Activated naive CD8-positive, alpha-beta T cell treated with anti-CD3 and anti-CD28 coated beads, Interleukin-2, amount 10 ng/mL, durations not matched to agents 7 days and 5 days (primary cell): ENCODE results near the gene OXA1L. TPM values are rescaled to one million over a fixed set of nuclear protein-coding genes. Genes with fewer than 3 reads are reported as not detected.
"Not testable (repeated sequence)": the region's sequence is repeated elsewhere in the genome, so short reads cannot be mapped to it uniquely, and the experiment has no call there.

Experiments
- ATAC-seq: fragments of 150-1000 bp; cut with Tn5 transposase; one replicate; pipeline ENCODE4 v1.10.0; 2021; ENCODE audit warnings: low read depth, moderate library complexity
- POLR2A ChIA-PET: fragments of 350-600 bp; sonication (Branson Sonifier 250); formaldehyde crosslinking; loops from one replicate; lab custom pipeline; 2021; ENCODE audit warnings: antibody characterized with exemption; lab: Charles Lee
- DNase-seq: peaks from one replicate; pipeline ENCODE4 v3.0.0; 2021
- H3K27ac Mint-ChIP-seq: one replicate; pipeline ENCODE4 v1.8.0; 2022; ENCODE audit warnings: mild to moderate bottlenecking, mixed read lengths
- H3K27me3 Mint-ChIP-seq: one replicate; pipeline ENCODE4 v1.8.0; 2022; ENCODE audit warnings: mild to moderate bottlenecking, moderate library complexity, mixed read lengths
- H3K36me3 Mint-ChIP-seq: one replicate; pipeline ENCODE4 v1.8.0; 2021; ENCODE audit warnings: mild to moderate bottlenecking, mixed read lengths
- H3K4me1 Mint-ChIP-seq: one replicate; pipeline ENCODE4 v1.8.0; 2021; ENCODE audit warnings: mixed read lengths
- H3K4me3 Mint-ChIP-seq: one replicate; pipeline ENCODE4 v1.8.0; 2022; ENCODE audit warnings: mild to moderate bottlenecking, moderate library complexity, mixed read lengths
- H3K9me3 Mint-ChIP-seq: one replicate; pipeline ENCODE4 v1.8.0; 2021; ENCODE audit warnings: mixed read lengths
- total RNA-seq, 2 experiments: library from RNA; stranded (reverse); gene quantifications; one replicate each; pipeline ENCODE4 v1.2.3, GENCODE V29; 2021

Gene OXA1L
- total RNA-seq: 100 to 1,000 TPM; 127 to 130 TPM

DNA sequence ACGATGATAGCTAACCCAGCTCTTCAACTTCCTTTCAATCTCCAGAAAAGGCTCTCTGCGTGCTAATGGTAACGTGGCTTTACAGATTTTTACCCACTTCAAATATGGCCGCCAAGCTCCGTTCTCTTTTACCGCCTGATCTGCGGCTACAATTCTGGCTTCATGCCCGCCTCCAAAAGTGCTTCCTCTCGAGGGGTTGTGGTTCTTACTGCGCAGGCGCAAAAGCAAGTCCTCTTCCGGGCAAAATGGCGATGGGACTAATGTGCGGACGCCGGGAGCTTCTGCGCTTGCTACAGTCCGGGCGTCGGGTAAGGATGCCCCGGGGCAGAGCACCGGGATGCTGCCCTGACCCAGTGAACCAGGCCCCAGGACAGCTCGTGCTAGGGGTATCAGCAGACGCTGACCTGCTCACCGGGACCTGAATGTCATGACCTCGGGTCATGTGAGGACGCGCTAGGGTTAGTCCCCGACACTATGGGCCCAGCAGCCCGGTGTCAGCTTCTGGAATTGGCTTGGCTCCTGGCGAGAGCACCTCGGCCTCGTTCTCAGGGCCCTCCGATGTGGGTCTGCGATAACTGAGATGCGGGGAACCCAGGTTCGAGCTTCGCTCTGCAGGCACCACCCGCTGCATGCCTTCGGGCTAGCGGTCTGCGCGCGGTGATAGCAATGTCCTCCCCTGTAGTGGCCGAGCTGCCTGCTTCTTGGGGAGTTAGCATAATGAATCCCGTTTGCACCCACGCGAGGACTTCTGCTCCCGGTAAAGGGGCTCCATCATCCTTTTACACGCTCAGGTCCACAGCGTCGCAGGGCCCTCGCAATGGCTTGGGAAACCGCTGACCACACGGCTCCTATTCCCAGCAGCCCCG is at the start of gene OXA1L:
OXA1L (plus strand) TSS at position 232 of the 866 bp plus-strand sequence; CDS start at position 246, 14 bp downstream.
- ATAC-seq (peak; percentile 90), DNase-seq (peak; percentile 89)
- Mint-ChIP-seq H3K4me3 (peak within 1 kb of the TSS; percentile 83), H3K4me1 (peaks cover 33% of the 10 kb centered on the region), H3K27ac (peak within 1 kb of the TSS; percentile 98), H3K27me3 (no peaks in the 10 kb centered on the region), H3K9me3 (peaks cover 8% of the 10 kb centered on the region), H3K36me3 (peaks cover 52% of the 10 kb centered on the region)
- POLR2A ChIA-PET: interaction anchor here (0.6 to 2.4 kb wide), 30 partner anchors 8 to 564 kb away, joined by 3 to 19 read pairs (median 4); partner anchors contain the start of genes ACIN1, C14orf119, DAD1 and HAUS4

DNA sequence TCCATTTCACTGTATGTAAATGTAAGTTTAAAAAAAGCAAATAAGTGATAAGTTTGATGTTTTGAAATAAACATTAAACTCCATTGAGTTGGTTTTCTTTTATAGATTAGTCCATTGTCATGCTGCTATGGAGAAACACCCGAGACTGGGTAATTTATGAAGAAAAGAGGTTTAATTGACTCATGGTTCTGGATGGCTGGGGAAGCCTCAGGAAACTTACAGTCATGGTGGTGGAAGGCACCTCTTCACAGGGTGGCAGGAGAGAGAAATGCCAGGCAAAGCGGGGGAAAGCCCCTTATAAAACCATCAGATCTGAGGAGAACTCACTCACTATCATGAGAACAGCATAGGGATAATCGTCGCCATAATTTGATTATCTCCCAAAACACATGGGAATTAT is 48.4 kb upstream of the OXA1L start:
- no peaks in the 10 kb centered on the region for H3K36me3 Mint-ChIP-seq
- DNase-seq (no peak), ATAC-seq (no peak)
- POLR2A ChIA-PET: no interaction called here
- H3K4me1 Mint-ChIP-seq: peaks cover 6% of the 10 kb centered on the region
- peaks cover 35% of the 10 kb centered on the region for H3K27me3 Mint-ChIP-seq
- H3K27ac Mint-ChIP-seq: no peak overlapping the region
- no peak overlapping the region for H3K4me3 Mint-ChIP-seq
- peaks cover 1% of the 10 kb centered on the region for H3K9me3 Mint-ChIP-seq

DNA sequence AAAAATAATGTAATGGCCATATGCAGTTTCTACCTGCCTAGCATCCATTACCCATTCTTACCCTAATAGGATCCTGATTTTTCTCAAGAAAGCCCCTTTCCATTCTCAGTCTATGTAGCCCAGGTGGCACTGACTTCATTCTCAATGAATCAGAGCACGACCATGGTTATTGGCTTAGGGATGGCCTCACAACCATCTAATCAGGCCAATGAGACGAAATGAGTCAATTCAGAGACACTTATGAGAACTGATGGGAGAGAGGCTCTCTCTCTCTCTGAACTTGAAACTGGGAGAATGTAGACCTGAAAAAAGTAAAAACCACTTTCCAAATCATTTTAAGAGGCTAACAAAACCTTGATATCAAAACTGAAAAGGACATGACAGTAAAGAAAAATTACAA is 45.3 kb upstream of the OXA1L start:
- DNase-seq (no peak), ATAC-seq (no peak)
- peaks cover 31% of the 10 kb centered on the region for H3K27me3 Mint-ChIP-seq
- H3K4me3 Mint-ChIP-seq: no peak overlapping the region
- H3K36me3 Mint-ChIP-seq: no peaks in the 10 kb centered on the region
- H3K27ac Mint-ChIP-seq: no peak overlapping the region
- H3K9me3 Mint-ChIP-seq: peaks cover 1% of the 10 kb centered on the region
- H3K4me1 Mint-ChIP-seq: no peaks in the 10 kb centered on the region
- POLR2A ChIA-PET: interaction anchor here (0.7 kb wide), 1 partner anchor 56 kb away, joined by 3 read pairs; no protein-coding TSS in a partner anchor

DNA sequence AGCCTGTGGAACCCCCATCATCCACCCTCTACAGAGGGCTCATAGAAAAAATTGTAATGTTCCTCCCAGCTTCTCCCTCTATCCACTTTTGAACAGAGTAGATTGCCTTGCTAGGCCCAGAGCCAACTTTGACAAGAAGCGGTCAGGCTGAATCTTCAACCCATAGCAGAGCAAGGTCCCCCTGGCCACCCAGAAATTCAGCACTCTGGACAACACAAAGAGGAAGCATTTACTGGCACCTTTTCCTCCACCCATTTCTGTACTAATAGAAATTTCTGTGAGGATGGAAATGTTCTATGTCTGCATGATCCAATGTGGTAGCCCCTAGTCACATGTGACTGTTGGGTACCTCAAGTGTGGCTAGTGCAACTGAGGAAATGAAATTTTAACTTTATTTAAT is 42.7 kb upstream of the OXA1L start:
- peaks cover 1% of the 10 kb centered on the region for H3K9me3 Mint-ChIP-seq
- H3K36me3 Mint-ChIP-seq: no peaks in the 10 kb centered on the region
- no peak overlapping the region for H3K27ac Mint-ChIP-seq
- peaks cover 16% of the 10 kb centered on the region for H3K27me3 Mint-ChIP-seq
- DNase-seq (no peak), ATAC-seq (no peak)
- H3K4me3 Mint-ChIP-seq: no peak overlapping the region
- POLR2A ChIA-PET: no interaction called here
- no peaks in the 10 kb centered on the region for H3K4me1 Mint-ChIP-seq

DNA sequence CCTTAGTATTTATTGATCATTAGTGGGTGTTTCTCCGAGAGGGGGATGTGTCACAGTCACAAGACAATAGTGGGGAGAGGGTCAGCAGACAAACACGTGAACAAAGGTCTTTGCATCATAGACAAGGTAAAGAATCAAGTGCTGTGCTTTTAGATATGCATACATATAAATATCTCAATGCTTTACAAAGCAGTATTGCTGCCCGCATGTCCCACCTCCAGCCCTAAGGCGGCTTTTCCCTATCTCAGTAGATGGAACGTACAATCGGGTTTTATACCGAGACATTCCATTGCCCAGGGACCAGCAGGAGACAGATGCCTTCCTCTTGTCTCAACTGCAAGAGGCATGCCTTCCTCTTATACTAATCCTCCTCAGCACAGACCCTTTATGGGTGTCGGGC is 41.6 kb upstream of the OXA1L start:
- H3K4me3 Mint-ChIP-seq, H3K4me1 Mint-ChIP-seq, H3K36me3 Mint-ChIP-seq, POLR2A ChIA-PET, ATAC-seq, DNase-seq, H3K9me3 Mint-ChIP-seq, H3K27ac Mint-ChIP-seq: not testable (repeated sequence)
- H3K27me3 Mint-ChIP-seq: peaks cover 16% of the 10 kb centered on the region

DNA sequence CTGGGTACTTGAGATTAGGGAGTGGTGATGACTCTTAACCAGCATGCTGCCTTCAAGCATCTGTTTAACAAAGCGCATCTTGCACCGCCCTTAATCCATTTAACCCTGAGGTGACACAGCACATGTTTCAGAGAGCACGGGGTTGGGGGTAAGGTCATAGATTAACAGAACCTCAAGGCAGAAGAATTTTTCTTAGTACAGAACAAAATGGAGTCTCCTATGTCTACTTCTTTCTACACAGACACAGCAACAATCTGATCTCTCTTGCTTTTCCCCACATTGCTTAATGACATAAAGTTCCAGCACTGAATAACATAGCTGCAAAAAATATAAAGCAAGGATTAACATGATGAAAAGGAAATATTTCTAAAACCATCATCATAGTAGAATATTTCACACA is 41.1 kb upstream of the OXA1L start:
- H3K36me3 Mint-ChIP-seq, ATAC-seq, POLR2A ChIA-PET, DNase-seq, H3K4me1 Mint-ChIP-seq, H3K4me3 Mint-ChIP-seq, H3K9me3 Mint-ChIP-seq, H3K27ac Mint-ChIP-seq: not testable (repeated sequence)
- peaks cover 13% of the 10 kb centered on the region for H3K27me3 Mint-ChIP-seq

DNA sequence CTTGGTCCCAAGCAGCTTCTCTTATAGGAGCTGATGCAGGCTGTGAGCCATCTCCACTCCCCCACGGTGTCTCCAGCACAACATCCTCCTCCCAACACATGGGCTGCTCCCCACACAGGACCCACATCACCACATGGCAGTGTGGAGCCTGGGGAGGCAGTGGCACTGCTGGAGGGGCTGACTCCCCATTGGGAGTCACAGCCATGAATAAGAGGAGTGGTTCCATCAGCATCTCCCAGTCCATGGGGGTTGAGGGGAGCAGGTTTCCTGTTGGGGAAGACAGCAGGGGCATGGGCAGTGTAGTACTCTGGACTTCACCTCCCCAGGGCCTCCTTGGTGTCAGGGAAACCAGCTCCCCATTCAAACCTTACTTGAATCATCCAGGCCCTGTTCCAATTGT is 40.5 kb upstream of the OXA1L start:
- ATAC-seq (no peak), DNase-seq (no peak)
- Mint-ChIP-seq H3K27ac (no peak overlapping the region), H3K9me3 (peaks cover 1% of the 10 kb centered on the region), H3K36me3 (no peaks in the 10 kb centered on the region), H3K27me3 (peaks cover 14% of the 10 kb centered on the region), H3K4me1 (no peaks in the 10 kb centered on the region), H3K4me3 (no peak overlapping the region)
- POLR2A ChIA-PET: no interaction called here

DNA sequence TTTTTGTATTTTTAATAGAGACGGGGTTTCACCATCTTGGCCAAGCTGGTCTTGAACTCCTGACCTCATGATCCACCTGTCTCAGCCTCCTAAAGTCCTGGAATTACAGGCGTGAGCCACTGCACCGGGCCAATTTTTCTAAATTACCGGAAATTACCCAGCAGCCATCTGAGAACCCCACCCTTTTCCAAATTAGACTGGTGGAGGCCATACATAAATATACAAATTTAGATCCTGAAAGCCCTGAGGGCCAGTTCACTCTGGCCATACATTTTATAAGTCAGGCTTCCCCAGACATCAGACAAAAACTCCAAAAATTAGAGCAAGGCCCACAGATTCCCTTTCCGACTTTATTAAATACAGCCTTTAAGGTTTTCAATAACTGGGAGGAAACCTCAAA is 34.4 kb upstream of the OXA1L start:
- ATAC-seq, H3K4me1 Mint-ChIP-seq, POLR2A ChIA-PET: not testable (repeated sequence)

DNA sequence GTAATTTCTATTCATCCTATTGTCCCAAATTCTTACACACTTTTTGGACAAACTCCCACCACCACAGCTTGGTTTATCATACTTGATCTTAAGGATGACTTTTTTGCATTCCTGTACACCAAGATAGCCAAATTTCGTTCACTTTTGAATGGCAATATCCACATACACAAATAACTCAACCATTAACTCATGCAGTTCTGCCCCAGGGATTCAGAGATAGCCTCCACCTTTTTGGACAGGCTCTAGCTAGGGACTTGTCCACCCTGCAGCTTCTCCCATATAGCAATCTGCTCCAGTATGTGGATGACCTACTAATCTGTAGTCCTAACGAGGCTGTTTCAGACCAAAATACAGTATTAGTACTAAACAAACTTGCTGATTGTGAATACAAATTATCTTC is 32.7 kb upstream of the OXA1L start:
- POLR2A ChIA-PET: interaction anchor here (0.5 to 0.6 kb wide), 2 partner anchors 11 to 846 kb away, joined by 3 read pairs; no protein-coding TSS in a partner anchor
- no peak overlapping the region for H3K4me3 Mint-ChIP-seq
- H3K27me3 Mint-ChIP-seq: peaks cover 6% of the 10 kb centered on the region
- peaks cover 4% of the 10 kb centered on the region for H3K9me3 Mint-ChIP-seq
- H3K4me1 Mint-ChIP-seq: peaks cover 7% of the 10 kb centered on the region
- DNase-seq (no peak), ATAC-seq (no peak)
- H3K27ac Mint-ChIP-seq: no peak overlapping the region
- H3K36me3 Mint-ChIP-seq: peaks cover 4% of the 10 kb centered on the region

More for the DNA sequence above, 34.4 kb upstream of the OXA1L start:
- H3K27ac Mint-ChIP-seq, H3K4me3 Mint-ChIP-seq, H3K9me3 Mint-ChIP-seq, H3K36me3 Mint-ChIP-seq, DNase-seq, H3K27me3 Mint-ChIP-seq: not testable (repeated sequence)

DNA sequence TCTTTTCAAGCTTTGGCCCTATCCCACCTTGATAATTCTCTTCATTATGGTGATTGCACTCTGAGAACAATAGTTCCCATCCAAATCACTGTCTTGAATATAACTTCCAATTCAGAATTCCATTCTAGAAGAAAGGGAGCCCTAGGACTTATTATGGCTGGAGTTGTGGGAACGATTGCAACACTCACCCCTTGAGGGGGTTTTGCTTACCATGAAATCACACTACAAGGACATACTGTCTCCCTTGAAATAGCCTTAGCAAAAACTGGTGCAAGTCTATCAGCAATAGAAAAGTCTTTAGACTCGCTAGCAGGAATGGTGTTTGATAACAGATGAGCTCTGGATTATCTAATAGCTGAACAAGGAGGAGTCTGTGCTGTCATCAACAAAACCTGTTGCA is 31.4 kb upstream of the OXA1L start:
- ATAC-seq (no peak), DNase-seq (no peak)
- peaks cover 6% of the 10 kb centered on the region for H3K27me3 Mint-ChIP-seq
- no peak overlapping the region for H3K4me3 Mint-ChIP-seq
- peaks cover 4% of the 10 kb centered on the region for H3K36me3 Mint-ChIP-seq
- peaks cover 4% of the 10 kb centered on the region for H3K9me3 Mint-ChIP-seq
- peaks cover 15% of the 10 kb centered on the region for H3K4me1 Mint-ChIP-seq
- POLR2A ChIA-PET: no interaction called here
- no peak overlapping the region for H3K27ac Mint-ChIP-seq

DNA sequence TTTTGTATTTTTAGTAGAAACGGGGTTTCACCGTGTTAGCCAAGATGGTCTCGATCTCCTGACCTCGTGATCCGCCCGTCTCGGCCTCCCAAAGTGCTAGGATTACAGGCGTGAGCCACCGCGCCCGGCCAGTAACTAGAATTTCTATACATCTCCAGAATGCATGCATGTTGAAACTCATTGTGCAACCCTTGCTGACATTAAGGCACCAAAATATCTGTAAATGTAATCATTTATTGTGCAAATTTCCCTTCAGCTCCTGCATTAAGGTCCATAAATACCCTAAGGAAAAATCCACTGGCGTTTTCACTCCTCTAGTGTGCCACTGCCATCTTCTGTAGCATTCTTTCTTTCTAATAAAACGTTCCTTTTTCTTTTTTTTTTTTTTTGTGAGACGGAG is 30.1 kb upstream of the OXA1L start:
- POLR2A ChIA-PET, H3K9me3 Mint-ChIP-seq, H3K36me3 Mint-ChIP-seq, ATAC-seq, DNase-seq, H3K27me3 Mint-ChIP-seq, H3K4me3 Mint-ChIP-seq, H3K27ac Mint-ChIP-seq: not testable (repeated sequence)
- peaks cover 15% of the 10 kb centered on the region for H3K4me1 Mint-ChIP-seq

DNA sequence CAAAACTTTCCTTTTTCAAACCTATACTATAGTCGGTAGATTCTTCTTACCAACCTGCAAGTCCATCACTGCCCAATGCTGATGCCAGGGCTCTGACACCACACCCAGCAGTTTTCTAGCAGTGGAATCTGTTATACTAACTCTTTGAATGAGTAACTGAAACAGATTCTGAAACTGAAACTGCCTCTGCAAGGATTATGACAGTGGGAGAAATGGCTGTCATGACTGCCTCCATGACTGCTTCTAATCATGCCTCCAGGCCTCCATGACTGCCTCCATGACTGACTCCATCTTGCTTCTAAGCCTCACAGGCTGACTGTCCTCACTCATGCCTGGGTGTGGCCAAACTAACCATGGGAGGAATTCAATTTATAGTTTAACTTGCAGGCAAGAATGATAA is 29.4 kb upstream of the OXA1L start:
- peak; percentile 88 for ATAC-seq
- Mint-ChIP-seq H3K36me3 (peaks cover 4% of the 10 kb centered on the region), H3K9me3 (peaks cover 4% of the 10 kb centered on the region)

DNA sequence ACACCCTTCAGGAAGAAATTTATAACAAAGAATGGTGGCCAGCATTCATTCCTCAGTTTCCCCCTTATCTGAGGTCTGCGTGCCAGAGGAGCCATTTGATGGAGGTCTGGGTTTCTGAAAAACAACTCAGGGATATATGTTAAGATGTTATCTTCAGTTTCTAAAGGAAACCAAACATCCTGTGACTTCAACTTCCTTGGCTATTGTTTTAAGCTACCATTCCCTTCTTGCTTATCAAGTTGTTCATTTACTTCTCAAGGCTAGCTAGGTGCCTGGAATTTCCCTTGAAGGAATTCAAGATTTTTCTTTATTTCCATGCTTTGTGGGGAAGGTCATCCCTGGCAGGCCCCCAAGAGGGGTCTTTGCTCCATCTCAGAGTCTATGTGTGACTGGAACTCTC is 27.1 kb upstream of the OXA1L start:
- H3K4me3 Mint-ChIP-seq: no peak overlapping the region
- peaks cover 4% of the 10 kb centered on the region for H3K36me3 Mint-ChIP-seq
- POLR2A ChIA-PET: interaction anchor here (1.1 kb wide), 1 partner anchor 27 kb away, joined by 3 read pairs; the partner anchor contains the start of gene OXA1L
- H3K27ac Mint-ChIP-seq: no peak overlapping the region
- peaks cover 9% of the 10 kb centered on the region for H3K27me3 Mint-ChIP-seq
- no peak for DNase-seq
- H3K9me3 Mint-ChIP-seq: peaks cover 4% of the 10 kb centered on the region
- H3K4me1 Mint-ChIP-seq: peaks cover 15% of the 10 kb centered on the region
- ATAC-seq: no peak

More for the DNA sequence above, 29.4 kb upstream of the OXA1L start:
- DNase-seq: no peak
- Mint-ChIP-seq H3K4me1 (peaks cover 15% of the 10 kb centered on the region), H3K27me3 (peaks cover 9% of the 10 kb centered on the region), H3K27ac (peak overlapping the region; percentile 83), H3K4me3 (peak overlapping the region; percentile 14)
- POLR2A ChIA-PET: no interaction called here

DNA sequence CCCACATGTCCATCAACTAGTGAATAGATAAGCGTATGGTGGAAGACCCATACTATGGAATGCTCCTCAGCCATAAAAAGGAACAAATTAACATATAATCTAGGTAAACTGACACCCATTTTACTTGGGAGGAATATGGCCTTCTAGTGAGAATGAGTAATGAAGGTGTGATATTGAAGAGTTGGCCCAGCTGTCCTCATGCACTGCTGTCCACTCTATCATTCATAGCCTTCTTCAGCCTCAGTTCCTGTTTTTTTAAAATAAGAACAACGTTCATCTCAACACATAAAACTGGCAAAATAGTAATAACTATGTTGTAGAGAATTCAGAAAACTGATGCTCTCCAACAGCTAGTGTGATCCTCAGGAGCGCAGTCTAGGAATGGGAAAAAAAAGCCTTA is 26.5 kb upstream of the OXA1L start:
- POLR2A ChIA-PET: interaction anchor here (1.1 kb wide), 1 partner anchor 26 kb away, joined by 3 read pairs; the partner anchor contains the start of gene OXA1L
- H3K9me3 Mint-ChIP-seq: peaks cover 4% of the 10 kb centered on the region
- no peak for ATAC-seq
- H3K4me1 Mint-ChIP-seq: peaks cover 15% of the 10 kb centered on the region
- H3K27ac Mint-ChIP-seq: no peak overlapping the region
- DNase-seq: no peak
- H3K36me3 Mint-ChIP-seq: peaks cover 4% of the 10 kb centered on the region
- H3K4me3 Mint-ChIP-seq: no peak overlapping the region
- peaks cover 11% of the 10 kb centered on the region for H3K27me3 Mint-ChIP-seq
